Panc1 (cell line): ENCODE measurements around the gene ZFHX3. TPM values are rescaled to one million over a fixed set of nuclear protein-coding genes. Genes with fewer than 3 reads are reported as not detected.

Experiments used
- ATAC-seq: fragments of 200-7000 bp; cut with Tn5 transposase; 2 replicates; pipeline ENCODE4 v1.9.1; 2020; ENCODE audit warnings: mild to moderate bottlenecking, moderate library complexity
- BruUV-seq: library from RNA; stranded (reverse); fragments of 400-500 nt; replicated peaks from 2 replicates; lab custom pipeline; 2021; lab: Mats Ljungman, UMichigan
- CTCF ChIA-PET: fragments of 300-600 bp; sonication (Branson Sonifier 250); formaldehyde crosslinking; loops from one replicate; lab custom pipeline; 2022; ENCODE audit warnings: antibody characterized with exemption; lab: Charles Lee
- POLR2A ChIA-PET: fragments of 300-600 bp; sonication (Branson Sonifier 250); formaldehyde crosslinking; loops from one replicate; lab custom pipeline; 2022; ENCODE audit warnings: antibody characterized with exemption; lab: Charles Lee
- DNase-seq: peaks from one replicate; pipeline ENCODE4 v3.0.0-alpha.2; 2010; ENCODE audit warnings: low read depth, low spot score
- H3K27ac ChIP-seq: 2 replicates; pipeline ENCODE4 v1.5.1; 2011; ENCODE audit warnings: mild to moderate bottlenecking, low read length, inconsistent platforms
- H3K27me3 ChIP-seq: fragments of 200-500 bp; sonication (Bioruptor generic); 2 replicates; pipeline ENCODE4 v1.6.0; 2014; ENCODE audit warnings: low read length, inconsistent platforms; ENCODE audit not compliant: control insufficient read depth, insufficient read depth
- H3K36me3 ChIP-seq: fragments of 200-500 bp; sonication (Bioruptor generic); 2 replicates; pipeline ENCODE4 v1.5.1; 2014; ENCODE audit warnings: inconsistent platforms, mild to moderate bottlenecking, low read length, moderate library complexity; ENCODE audit not compliant: control insufficient read depth, insufficient read depth
- H3K4me1 ChIP-seq: 2 replicates; pipeline ENCODE4 v1.5.1; 2011; ENCODE audit warnings: inconsistent platforms, mild to moderate bottlenecking, low read length, moderate library complexity; ENCODE audit not compliant: control insufficient read depth, insufficient read depth
- H3K4me3 ChIP-seq, 2 experiments: 2 replicates each; pipeline ENCODE4 v1.5.1; 2011 to 2012; ENCODE audit warnings: low read depth in 2 of 2, low read length in 2 of 2, mild to moderate bottlenecking in 2 of 2, inconsistent platforms in 1 of 2, moderate library complexity in 1 of 2
- H3K9me3 ChIP-seq: fragments of 200-500 bp; sonication (Bioruptor generic); 2 replicates; pipeline ENCODE4 v1.5.1; 2014; ENCODE audit warnings: low read depth, mild to moderate bottlenecking, inconsistent platforms, low read length, moderate library complexity; ENCODE audit not compliant: control insufficient read depth, insufficient read depth
- POLR2AphosphoS5 ChIP-seq: IDR thresholded peaks from 2 replicates; pipeline ENCODE4 v1.6.1; 2012; ENCODE audit warnings: mild to moderate bottlenecking, low read depth, low read length, moderate library complexity
- SIN3A ChIP-seq: IDR thresholded peaks from 2 replicates; pipeline ENCODE4 v1.6.1; 2012; ENCODE audit warnings: low read depth, mild to moderate bottlenecking, low read length, moderate library complexity, borderline replicate concordance; ENCODE audit not compliant: insufficient read depth
- TCF7L2 ChIP-seq: IDR thresholded peaks from 2 replicates; pipeline ENCODE4 v1.6.1; 2011; ENCODE audit warnings: mild to moderate bottlenecking, low read depth, low read length, inconsistent platforms
- in situ Hi-C: cut with HindIII; loops from 2 replicates; pipeline ENCODE4 v1.10.0; 2016; ENCODE audit warnings: low sequenced_read_pairs, low pct_unique_long_range_greater_than_20kb
- intact Hi-C: fragments of 100-400 bp; cut with micrococcal nuclease; formaldehyde crosslinking; loops from one replicate; pipeline ENCODE4 v1.10.0; 2022; ENCODE audit not compliant: unreplicated experiment
- total RNA-seq: library from RNA; stranded (reverse); gene quantifications from one replicate; pipeline ENCODE4 v1.2.1, GENCODE V29; 2021; ENCODE audit not compliant: unreplicated experiment
- TF ChIP-seq, protein P1 (sequence below): fragments of 450-650 bp; IDR thresholded peaks from 2 replicates; pipeline ENCODE4 v1.5.1; 2017; ENCODE audit warnings: mild to moderate bottlenecking
- TF ChIP-seq, protein P2 (sequence below), 2 experiments: IDR thresholded peaks; 2 replicates each; pipeline ENCODE4 v1.6.1; 2011 to 2012; ENCODE audit warnings: low read depth in 2 of 2, control low read depth in 1 of 2, low read length in 1 of 2, mild to moderate bottlenecking in 1 of 2, moderate library complexity in 1 of 2; ENCODE audit not compliant: insufficient read depth in 1 of 2

ZFHX3 gene
- total RNA-seq, 1 experiment from 2014 or later = 7.1 TPM

DNA sequence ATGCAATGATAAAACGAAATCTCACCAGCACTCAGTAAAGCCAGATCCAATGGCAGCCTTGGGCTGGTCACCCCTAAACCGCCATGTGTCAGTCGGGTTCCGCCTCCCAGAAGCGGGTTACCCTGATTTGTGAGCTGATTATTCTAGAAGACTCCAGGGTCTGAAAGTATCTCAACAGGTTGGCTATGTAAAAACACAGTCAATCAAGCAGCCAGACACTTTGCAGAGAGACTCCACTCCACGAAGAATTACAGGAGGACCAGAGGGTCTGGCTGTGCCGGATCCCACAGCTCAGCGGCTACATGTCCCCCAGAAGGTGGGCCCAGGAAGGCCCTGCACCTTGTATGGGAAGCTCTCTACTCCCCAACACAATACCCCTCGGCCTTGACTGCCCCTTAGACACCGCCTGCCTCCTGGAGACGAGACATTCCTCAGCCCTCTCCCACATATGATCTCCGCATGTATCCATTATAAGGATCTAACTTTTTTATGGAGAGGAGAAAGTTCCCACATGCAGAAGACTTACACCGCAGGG lies 23.3 kb downstream of the ZFHX3 start:
- Histone ChIP-seq H3K4me1 (peaks cover 21% of the 10 kb centered on the region), H3K4me3 (no peak overlapping the region), H3K9me3 (no peaks in the 10 kb centered on the region), H3K27ac (no peak overlapping the region), H3K27me3 (no peaks in the 10 kb centered on the region), H3K36me3 (no peaks in the 10 kb centered on the region)
- in situ Hi-C loops = no loop called here
- BruUV-seq = no TSS peak
- no peak for TF ChIP-seq SIN3A
- ChIA-PET CTCF (no interaction called here), POLR2A (no interaction called here)
- ATAC-seq (no peak), DNase-seq (no peak)
- intact Hi-C loops = no loop called here

DNA sequence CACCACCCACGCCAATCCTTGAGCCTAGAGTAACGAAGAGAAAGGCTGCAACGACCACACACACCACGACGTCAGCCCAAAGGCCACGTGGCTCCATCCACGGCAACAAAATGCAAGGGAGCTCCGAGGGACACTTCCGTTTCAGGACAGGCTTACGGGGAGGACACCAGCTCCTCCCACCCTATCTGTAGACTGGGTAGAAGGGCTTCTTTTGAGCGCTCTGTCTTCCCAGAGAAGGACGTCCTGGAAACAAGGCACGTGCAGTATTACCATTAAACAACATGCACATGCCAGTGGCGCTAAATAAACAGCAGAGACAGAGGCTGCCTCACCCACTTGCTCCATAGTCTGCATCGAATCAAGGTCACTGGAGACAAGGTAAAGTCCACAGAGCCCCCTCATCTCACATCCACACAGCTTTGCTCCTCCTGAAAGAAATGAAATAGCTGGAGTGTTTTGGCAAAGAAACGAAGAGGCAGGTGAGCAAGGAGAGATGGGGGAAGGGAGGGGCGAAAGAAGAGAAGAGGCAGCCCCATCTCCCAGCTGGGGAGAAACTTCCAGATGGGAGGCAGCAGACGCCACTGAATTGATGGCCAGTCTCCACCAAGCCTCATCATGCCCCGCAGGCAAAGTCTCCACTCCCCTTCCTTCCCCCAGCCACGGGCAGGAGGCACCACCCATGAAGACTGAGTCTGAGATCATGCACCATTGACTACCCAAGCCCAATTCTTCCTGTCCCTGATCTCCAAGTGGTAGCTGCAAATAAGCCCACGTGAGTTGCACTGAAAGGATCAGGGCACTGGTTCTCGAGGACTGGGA lies 24.0 kb downstream of the ZFHX3 start:
- Histone ChIP-seq H3K36me3 (no peaks in the 10 kb centered on the region), H3K9me3 (no peaks in the 10 kb centered on the region), H3K4me1 (peaks cover 27% of the 10 kb centered on the region), H3K4me3 (no peak overlapping the region), H3K27ac (no peak overlapping the region), H3K27me3 (no peaks in the 10 kb centered on the region)
- ChIA-PET POLR2A (no interaction called here), CTCF (no interaction called here)
- intact Hi-C loops (no loop called here), in situ Hi-C loops (no loop called here)
- TF ChIP-seq POLR2AphosphoS5 = no peak
- TF ChIP-seq, protein P1, sequence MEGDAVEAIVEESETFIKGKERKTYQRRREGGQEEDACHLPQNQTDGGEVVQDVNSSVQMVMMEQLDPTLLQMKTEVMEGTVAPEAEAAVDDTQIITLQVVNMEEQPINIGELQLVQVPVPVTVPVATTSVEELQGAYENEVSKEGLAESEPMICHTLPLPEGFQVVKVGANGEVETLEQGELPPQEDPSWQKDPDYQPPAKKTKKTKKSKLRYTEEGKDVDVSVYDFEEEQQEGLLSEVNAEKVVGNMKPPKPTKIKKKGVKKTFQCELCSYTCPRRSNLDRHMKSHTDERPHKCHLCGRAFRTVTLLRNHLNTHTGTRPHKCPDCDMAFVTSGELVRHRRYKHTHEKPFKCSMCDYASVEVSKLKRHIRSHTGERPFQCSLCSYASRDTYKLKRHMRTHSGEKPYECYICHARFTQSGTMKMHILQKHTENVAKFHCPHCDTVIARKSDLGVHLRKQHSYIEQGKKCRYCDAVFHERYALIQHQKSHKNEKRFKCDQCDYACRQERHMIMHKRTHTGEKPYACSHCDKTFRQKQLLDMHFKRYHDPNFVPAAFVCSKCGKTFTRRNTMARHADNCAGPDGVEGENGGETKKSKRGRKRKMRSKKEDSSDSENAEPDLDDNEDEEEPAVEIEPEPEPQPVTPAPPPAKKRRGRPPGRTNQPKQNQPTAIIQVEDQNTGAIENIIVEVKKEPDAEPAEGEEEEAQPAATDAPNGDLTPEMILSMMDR = no peak
- no peak for TF ChIP-seq TCF7L2
- TF ChIP-seq, protein P2, sequence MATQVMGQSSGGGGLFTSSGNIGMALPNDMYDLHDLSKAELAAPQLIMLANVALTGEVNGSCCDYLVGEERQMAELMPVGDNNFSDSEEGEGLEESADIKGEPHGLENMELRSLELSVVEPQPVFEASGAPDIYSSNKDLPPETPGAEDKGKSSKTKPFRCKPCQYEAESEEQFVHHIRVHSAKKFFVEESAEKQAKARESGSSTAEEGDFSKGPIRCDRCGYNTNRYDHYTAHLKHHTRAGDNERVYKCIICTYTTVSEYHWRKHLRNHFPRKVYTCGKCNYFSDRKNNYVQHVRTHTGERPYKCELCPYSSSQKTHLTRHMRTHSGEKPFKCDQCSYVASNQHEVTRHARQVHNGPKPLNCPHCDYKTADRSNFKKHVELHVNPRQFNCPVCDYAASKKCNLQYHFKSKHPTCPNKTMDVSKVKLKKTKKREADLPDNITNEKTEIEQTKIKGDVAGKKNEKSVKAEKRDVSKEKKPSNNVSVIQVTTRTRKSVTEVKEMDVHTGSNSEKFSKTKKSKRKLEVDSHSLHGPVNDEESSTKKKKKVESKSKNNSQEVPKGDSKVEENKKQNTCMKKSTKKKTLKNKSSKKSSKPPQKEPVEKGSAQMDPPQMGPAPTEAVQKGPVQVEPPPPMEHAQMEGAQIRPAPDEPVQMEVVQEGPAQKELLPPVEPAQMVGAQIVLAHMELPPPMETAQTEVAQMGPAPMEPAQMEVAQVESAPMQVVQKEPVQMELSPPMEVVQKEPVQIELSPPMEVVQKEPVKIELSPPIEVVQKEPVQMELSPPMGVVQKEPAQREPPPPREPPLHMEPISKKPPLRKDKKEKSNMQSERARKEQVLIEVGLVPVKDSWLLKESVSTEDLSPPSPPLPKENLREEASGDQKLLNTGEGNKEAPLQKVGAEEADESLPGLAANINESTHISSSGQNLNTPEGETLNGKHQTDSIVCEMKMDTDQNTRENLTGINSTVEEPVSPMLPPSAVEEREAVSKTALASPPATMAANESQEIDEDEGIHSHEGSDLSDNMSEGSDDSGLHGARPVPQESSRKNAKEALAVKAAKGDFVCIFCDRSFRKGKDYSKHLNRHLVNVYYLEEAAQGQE (IDR thresholded peaks at IDR 0.05; ENCODE audit: insufficient read depth in 1 of 2, low read depth in 2 of 2, low read length in 1 of 2) = no peak
- no peak for ATAC-seq
- no TSS peak for BruUV-seq
- no peak for DNase-seq

DNA sequence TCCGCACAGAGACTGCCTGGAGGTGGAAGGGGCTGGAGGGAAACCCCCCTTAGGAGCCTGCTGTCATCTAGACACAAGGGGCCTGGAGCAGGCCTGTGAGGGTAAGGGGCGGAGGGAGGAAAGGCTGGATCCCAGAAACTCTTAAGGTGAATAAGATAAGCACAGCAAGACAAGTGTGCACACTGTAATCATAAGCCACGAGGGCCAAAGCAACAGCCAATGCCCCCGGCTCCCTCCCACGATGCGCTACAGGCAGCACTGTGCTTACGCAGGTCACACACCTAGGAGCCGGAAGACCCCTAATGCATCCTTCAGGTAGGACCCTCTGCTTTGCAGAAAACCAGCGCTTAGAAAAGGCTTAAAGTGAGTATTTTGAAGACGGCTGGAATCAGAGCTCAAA lies 24.6 kb downstream of the ZFHX3 start:
- H3K27me3 ChIP-seq = no peaks in the 10 kb centered on the region
- peaks cover 31% of the 10 kb centered on the region for H3K4me1 ChIP-seq
- TF ChIP-seq TCF7L2 = no peak
- TF ChIP-seq, protein P2 (IDR thresholded peaks at IDR 0.05; ENCODE audit: insufficient read depth in 1 of 2, low read depth in 2 of 2, low read length in 1 of 2) = no peak
- TF ChIP-seq, protein P1 = no peak
- no peak for TF ChIP-seq SIN3A
- no peak for TF ChIP-seq POLR2AphosphoS5
- H3K9me3 ChIP-seq = no peaks in the 10 kb centered on the region
- CTCF ChIA-PET = no interaction called here
- H3K36me3 ChIP-seq = no peaks in the 10 kb centered on the region
- in situ Hi-C loops = no loop called here
- DNase-seq = no peak
- intact Hi-C loops = no loop called here
- H3K4me3 ChIP-seq = no peak overlapping the region
- ATAC-seq = no peak
- POLR2A ChIA-PET = no interaction called here
- BruUV-seq = no TSS peak
- H3K27ac ChIP-seq = no peak overlapping the region
